VCaP (cell line): ENCODE data around the gene PFKFB2.

Experiments
- H3K27ac ChIP-seq: fragments of 450-650 bp; 2 replicates; pipeline ENCODE4 v1.5.1; 2017
- TF ChIP-seq, protein P1 (sequence below): fragments of 450-650 bp; conservative IDR thresholded peaks from 2 replicates; pipeline ENCODE4 v1.5.1; 2017; ENCODE audit warnings: mild to moderate bottlenecking, moderate library complexity

The PFKFB2 gene

DNA sequence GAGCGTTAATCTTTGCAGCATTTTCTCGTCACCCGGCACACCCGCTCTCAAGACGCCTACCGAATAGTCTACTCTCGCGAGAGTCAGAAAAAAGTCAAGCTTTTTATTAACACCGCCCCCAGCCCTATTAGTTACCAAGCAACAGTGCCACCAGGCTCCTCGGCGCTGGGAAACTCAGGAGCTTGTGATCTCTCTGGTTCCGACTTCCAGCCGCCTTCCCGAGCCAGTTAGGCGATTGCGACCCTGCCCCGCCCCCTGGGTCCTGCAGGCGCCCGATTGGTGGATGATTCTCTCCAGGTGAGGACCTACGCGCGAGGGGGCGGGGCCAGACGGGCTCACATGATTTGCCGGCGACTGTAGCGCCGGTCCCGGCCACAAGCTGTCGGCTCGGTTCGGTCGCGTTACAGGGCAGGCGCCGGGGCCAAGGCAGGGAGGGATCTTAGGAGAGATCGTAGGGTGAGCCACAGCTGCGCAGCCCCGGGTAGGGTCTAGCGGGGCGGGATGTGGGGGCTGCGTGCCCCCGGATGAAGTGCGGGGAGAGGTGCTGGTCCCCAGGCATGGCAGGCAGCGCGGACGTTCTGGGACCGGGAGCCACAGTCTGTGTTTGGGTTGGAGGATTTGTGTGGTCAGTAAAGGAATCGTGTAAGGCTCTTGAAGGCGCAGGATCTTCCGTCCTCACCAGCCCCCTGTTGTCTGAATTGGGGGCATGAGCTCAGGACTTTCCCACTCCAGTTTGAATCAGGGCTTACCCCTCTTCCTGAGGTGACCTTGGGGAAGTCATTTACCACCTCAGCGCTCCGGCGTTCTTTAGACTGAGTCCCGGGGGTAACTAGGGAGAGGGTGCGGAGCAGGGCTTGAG is at the start of gene PFKFB2:
PFKFB2 (plus strand) TSS at position 365 of the 859 bp plus-strand sequence. CDS start 1,443 bp downstream, outside the sequence.
- peak within 1 kb of the TSS; percentile 95 for H3K27ac ChIP-seq
- TF ChIP-seq, protein P1, sequence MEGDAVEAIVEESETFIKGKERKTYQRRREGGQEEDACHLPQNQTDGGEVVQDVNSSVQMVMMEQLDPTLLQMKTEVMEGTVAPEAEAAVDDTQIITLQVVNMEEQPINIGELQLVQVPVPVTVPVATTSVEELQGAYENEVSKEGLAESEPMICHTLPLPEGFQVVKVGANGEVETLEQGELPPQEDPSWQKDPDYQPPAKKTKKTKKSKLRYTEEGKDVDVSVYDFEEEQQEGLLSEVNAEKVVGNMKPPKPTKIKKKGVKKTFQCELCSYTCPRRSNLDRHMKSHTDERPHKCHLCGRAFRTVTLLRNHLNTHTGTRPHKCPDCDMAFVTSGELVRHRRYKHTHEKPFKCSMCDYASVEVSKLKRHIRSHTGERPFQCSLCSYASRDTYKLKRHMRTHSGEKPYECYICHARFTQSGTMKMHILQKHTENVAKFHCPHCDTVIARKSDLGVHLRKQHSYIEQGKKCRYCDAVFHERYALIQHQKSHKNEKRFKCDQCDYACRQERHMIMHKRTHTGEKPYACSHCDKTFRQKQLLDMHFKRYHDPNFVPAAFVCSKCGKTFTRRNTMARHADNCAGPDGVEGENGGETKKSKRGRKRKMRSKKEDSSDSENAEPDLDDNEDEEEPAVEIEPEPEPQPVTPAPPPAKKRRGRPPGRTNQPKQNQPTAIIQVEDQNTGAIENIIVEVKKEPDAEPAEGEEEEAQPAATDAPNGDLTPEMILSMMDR, result peak; percentile 32

DNA sequence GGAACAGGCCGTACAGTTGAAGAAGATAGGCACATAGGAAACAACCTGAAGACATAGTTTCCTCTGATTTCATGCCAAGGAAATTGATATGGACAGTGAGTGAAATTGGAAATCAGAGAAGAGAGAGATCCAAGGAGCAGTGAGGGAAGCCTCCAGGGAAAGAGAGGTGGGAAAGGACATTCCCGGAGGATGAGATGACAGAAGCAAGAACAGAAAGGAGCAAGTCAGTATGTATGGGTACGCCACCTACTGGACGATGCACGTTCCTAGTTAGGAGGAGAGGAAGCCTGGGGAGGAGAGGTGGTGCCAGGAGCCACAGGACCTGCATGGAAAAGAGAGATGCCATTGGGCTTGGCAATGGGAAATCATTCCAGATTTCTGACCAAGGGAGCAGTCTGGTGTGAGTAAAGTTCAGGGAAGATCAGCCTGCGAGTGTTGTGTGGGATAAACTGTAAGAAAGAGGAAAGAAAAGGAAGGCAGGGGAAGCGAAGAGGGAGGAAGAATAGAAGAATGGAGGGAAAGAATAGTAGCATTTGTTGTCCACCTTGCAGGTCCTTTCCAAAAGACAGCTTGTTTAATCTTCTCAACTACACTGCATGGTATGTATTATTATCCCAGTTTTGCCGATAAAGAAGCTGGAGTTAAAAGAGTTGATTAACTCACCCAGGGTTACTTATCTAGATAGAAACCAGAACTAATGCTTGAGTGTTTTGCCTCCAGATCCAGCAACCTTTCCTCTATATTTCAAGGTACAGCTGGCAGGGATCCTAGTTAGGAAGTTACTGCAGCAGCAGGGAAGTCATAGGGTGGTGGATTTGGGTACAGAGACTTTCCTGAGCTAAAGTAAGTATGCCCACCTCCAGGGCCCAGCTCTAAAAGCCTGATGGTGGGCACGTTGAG is 47.9 kb upstream of the PFKFB2 start:
- TF ChIP-seq, protein P1, result peak; percentile 74
- peak overlapping the region; percentile 79 for H3K27ac ChIP-seq

DNA sequence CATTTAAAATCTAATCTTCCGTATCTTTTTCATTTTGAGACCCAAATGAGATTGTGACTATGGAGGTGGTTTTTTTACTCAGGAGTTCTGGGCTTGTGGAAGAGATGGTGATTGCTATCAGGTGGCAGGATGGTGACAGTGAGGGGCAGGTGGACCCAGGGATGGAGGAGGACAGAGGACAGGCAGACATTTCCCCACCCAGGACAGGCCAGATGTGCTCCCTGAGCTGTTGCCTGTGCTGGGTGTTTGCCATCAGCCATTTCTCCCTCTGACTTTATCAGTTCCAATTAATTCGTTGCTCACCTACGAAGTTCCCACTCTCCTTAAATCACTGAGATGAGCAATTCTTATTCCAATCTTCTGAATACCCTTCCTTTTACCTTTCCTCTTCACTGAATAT is 47.0 kb upstream of the PFKFB2 start:
- TF ChIP-seq, protein P1, result no peak
- peak overlapping the region; percentile 79 for H3K27ac ChIP-seq

DNA sequence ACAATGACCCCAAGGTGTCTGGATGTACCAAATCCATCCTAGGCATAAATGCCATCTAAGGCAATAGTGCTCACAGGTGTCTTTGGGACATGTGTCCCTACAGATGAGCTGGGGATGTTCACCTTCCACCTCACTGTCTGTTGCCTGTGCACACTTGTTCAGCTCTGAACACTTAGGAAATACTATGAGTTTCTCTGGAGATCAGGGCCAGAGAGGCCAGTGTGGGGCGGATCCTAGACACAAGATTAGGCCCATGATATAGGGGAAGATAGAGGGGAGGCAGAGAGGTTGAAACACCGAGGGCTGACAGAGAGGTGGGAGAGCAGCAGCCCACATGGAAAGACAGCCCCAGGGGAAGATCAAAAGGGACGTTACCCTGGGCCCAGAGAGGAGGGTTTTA is 46.2 kb upstream of the PFKFB2 start:
- peak overlapping the region; percentile 79; the same call in 1 of the 2 replicates for H3K27ac ChIP-seq
- TF ChIP-seq, protein P1, result no peak

DNA sequence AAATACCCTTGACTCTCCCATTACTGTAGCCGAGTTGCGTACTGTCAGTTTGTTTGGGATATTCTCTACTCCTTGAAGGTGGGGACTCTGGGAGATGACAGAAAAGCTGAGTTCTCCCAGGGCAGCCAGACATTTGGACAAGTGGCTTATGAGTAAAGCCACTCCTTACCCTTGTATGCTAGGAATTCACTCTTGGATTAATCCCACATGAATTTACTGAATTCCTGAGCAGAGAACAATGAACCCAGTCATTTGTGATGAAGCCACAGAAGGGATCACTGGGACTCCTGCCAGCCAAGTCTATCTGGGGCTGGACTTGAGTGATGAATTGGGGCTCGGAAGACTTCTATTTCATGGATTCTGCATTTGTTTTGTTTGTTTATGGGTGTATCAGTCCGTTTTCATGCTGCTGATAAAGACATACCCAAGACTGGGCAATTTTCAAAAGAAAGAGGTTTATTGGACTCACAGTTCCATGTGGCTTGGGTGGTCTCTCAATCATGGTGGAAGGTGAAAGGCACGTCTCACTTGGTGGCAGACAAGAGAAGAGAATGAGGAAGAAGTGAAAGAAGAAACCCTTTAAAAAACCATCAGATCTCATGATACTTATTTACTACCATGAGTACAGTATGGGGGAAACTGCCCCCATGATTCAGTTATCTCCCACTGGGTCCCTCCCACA is 45.6 kb upstream of the PFKFB2 start:
- TF ChIP-seq, protein P1, result no peak
- H3K27ac ChIP-seq, result no peak overlapping the region; the same call in 1 of the 2 replicates

DNA sequence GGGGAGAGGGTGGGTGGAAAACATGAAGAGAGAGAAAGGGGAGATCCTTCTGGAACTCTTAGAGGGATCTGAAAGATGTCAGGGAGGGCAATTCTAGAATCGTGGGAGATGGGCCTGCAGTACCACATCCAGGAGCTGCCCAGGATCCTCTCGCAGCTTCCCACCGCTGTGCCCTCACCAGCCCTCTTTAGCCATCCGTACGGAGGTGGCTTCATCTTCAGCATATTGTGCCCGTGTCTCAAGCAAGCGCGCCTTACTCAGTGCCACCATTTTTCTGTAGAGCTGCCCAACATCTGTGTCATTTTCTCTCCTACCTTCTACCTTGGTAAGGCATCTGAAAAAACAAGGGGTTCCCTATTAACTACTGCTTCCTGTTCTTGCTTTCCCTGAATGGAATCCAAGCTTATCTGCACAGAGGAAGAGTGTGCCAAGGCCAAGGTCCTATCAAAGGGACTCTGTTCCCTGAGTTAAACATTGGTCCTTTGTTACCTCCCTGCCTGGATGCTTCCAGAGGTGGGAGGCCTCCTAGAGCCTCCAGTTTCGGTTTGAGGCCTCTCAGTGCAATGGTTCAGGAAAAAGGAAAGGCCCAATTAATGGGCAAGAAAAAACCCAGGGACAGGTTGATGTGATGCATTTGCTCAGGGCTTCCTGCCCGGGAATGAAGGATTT is 43.8 kb upstream of the PFKFB2 start:
- peak overlapping the region; percentile 70 for H3K27ac ChIP-seq
- TF ChIP-seq, protein P1, result no peak
